LNCAP (cell line): ENCODE measurements around the gene EEPD1.

Source experiments
- CTCF ChIP-seq: fragments of 450-650 bp; IDR thresholded peaks from 2 replicates; pipeline ENCODE4 v1.5.1; 2017; ENCODE audit warnings: mild to moderate bottlenecking

EEPD1 gene

GRCh38 chr7:36266683-36267082 is 113.6 kb downstream of the EEPD1 start:
- no peak for TF ChIP-seq CTCF

- no peak for TF ChIP-seq CTCF
Observed at GRCh38 chr7:36272211-36272566, 119.1 kb downstream of the EEPD1 start.

- no peak for TF ChIP-seq CTCF
Observed at GRCh38 chr7:36272567-36273269, 119.7 kb downstream of the EEPD1 start.

- TF ChIP-seq CTCF, result no peak
Observed at GRCh38 chr7:36273836-36274235, 120.8 kb downstream of the EEPD1 start.

- no peak for TF ChIP-seq CTCF
Observed at GRCh38 chr7:36275735-36276284, 122.8 kb downstream of the EEPD1 start.

GRCh38 chr7:36276428-36277248 is 123.6 kb downstream of the EEPD1 start:
- no peak for TF ChIP-seq CTCF

- no peak for TF ChIP-seq CTCF
Observed at GRCh38 chr7:36277249-36277542, 124.1 kb downstream of the EEPD1 start.
